HG03196 (cell line): ENCODE measurements around the gene AGTRAP.
A peak's percentile ranks its signal among the peaks of the same experiment; 100 is the strongest.

ENCODE experiments used
- ATAC-seq: cut with Tn5 transposase; IDR thresholded peaks from one replicate; pipeline ENCODE4 v1.9.1; 2021; ENCODE audit not compliant: unreplicated experiment

The AGTRAP gene

GRCh38 chr1:11780380-11781147 is 44.6 kb downstream of the AGTRAP start:
- no peak for ATAC-seq

GRCh38 chr1:11781297-11781696 is 45.4 kb downstream of the AGTRAP start:
- ATAC-seq: no peak

- ATAC-seq: no peak
Measured at GRCh38 chr1:11782127-11782708, 46.3 kb downstream of the AGTRAP start.

GRCh38 chr1:11783556-11783955 is 47.6 kb downstream of the AGTRAP start:
- ATAC-seq: no peak

- peak; percentile 7 for ATAC-seq
Measured at GRCh38 chr1:11784256-11784992, 48.5 kb downstream of the AGTRAP start.

- ATAC-seq: peak; percentile 44
Measured at GRCh38 chr1:11784993-11785769, 49.2 kb downstream of the AGTRAP start.

GRCh38 chr1:11786168-11786567 is 50.2 kb downstream of the AGTRAP start:
- no peak for ATAC-seq

GRCh38 chr1:11787251-11787803 is 51.4 kb downstream of the AGTRAP start:
- ATAC-seq: no peak

GRCh38 chr1:11787804-11788436 is 52.0 kb downstream of the AGTRAP start:
- no peak for ATAC-seq

- ATAC-seq: no peak
Measured at GRCh38 chr1:11788549-11789053, 52.7 kb downstream of the AGTRAP start.

- no peak for ATAC-seq
Measured at GRCh38 chr1:11789126-11790067, 53.5 kb downstream of the AGTRAP start.

GRCh38 chr1:11790101-11790879 is 54.4 kb downstream of the AGTRAP start:
- no peak for ATAC-seq

- no peak for ATAC-seq
Measured at GRCh38 chr1:11790880-11791715, 55.2 kb downstream of the AGTRAP start.

GRCh38 chr1:11792106-11792505 is 56.2 kb downstream of the AGTRAP start:
- ATAC-seq: no peak

GRCh38 chr1:11793819-11794218 is 57.9 kb downstream of the AGTRAP start:
- no peak for ATAC-seq

- ATAC-seq: no peak
Measured at GRCh38 chr1:11794446-11795237, 58.7 kb downstream of the AGTRAP start.
